Mesenchymal stem cell (in vitro differentiated cells and primary cell): ENCODE results near the gene TMX1.

Experiments
- DNase-seq: peaks from one replicate; pipeline ENCODE4 v3.0.0-alpha.2; 2013
- H2AFZ ChIP-seq: one replicate; pipeline ENCODE4 v1.6.1; 2013; ENCODE audit warnings: low read depth, mild to moderate bottlenecking, control low read depth, inconsistent platforms, low read length, moderate library complexity
- H2AK5ac ChIP-seq: 2 replicates; pipeline ENCODE4 v1.6.1; 2013; ENCODE audit warnings: low read length, moderate library complexity, mild to moderate bottlenecking, inconsistent platforms; ENCODE audit not compliant: severe bottlenecking
- H2BK120ac ChIP-seq: one replicate; pipeline ENCODE4 v1.6.1; 2013; ENCODE audit warnings: low read depth, mild to moderate bottlenecking, inconsistent platforms, low read length, moderate library complexity
- H2BK12ac ChIP-seq, 2 experiments: one replicate each; pipeline ENCODE4 v1.6.1; 2013; ENCODE audit warnings: inconsistent platforms in 2 of 2, low read length in 2 of 2, mild to moderate bottlenecking in 2 of 2, moderate library complexity in 2 of 2, control low read depth in 1 of 2
- H2BK15ac ChIP-seq: one replicate; pipeline ENCODE4 v1.6.1; 2013; ENCODE audit warnings: mild to moderate bottlenecking, low read depth, inconsistent platforms; ENCODE audit not compliant: poor library complexity, severe bottlenecking
- H2BK5ac ChIP-seq: 2 replicates; pipeline ENCODE4 v1.6.1; 2013; ENCODE audit warnings: low read depth, mild to moderate bottlenecking, low read length, control low read depth, inconsistent platforms; ENCODE audit not compliant: poor library complexity, severe bottlenecking
- H3K14ac ChIP-seq, 2 experiments: one replicate each; pipeline ENCODE4 v1.6.1; 2013; ENCODE audit warnings: inconsistent platforms in 2 of 2, low read length in 2 of 2, control low read depth in 1 of 2, mild to moderate bottlenecking in 1 of 2, moderate library complexity in 1 of 2
- H3K18ac ChIP-seq, 2 experiments: one replicate each; pipeline ENCODE4 v1.6.1; 2013; ENCODE audit warnings: inconsistent platforms in 2 of 2, low read length in 2 of 2, control low read depth in 1 of 2, low read depth in 1 of 2, mild to moderate bottlenecking in 1 of 2
- H3K23ac ChIP-seq, 2 experiments: one replicate each; pipeline ENCODE4 v1.6.1; 2013; ENCODE audit warnings: inconsistent platforms in 2 of 2, low read length in 2 of 2, mild to moderate bottlenecking in 2 of 2, moderate library complexity in 2 of 2, control low read depth in 1 of 2
- H3K27ac ChIP-seq: 2 replicates; pipeline ENCODE4 v1.5.1; 2013; ENCODE audit warnings: mild to moderate bottlenecking, moderate library complexity, low read length, control low read depth, inconsistent platforms; ENCODE audit not compliant: poor library complexity, severe bottlenecking
- H3K27me3 ChIP-seq, 2 experiments: 2 replicates each; pipeline versions ENCODE4 v1.6.1 to v1.7.0; 2013; ENCODE audit warnings: low read length in 2 of 2, mild to moderate bottlenecking in 2 of 2, moderate library complexity in 2 of 2, control low read depth in 1 of 2, inconsistent platforms in 1 of 2; ENCODE audit not compliant: control insufficient read depth in 1 of 2, insufficient read depth in 1 of 2
- H3K36me3 ChIP-seq, 2 experiments: 2 replicates each; pipeline versions ENCODE4 v1.6.1 to v1.7.0; 2013; ENCODE audit warnings: low read length in 2 of 2, control low read depth in 1 of 2, inconsistent platforms in 1 of 2, low read depth in 1 of 2, mild to moderate bottlenecking in 1 of 2; ENCODE audit not compliant: insufficient read depth in 2 of 2, control insufficient read depth in 1 of 2
- H3K4ac ChIP-seq, 2 experiments: one replicate each; pipeline ENCODE4 v1.6.1; 2013; ENCODE audit warnings: inconsistent platforms in 2 of 2, low read length in 2 of 2, mild to moderate bottlenecking in 2 of 2, moderate library complexity in 2 of 2, control low read depth in 1 of 2, low read depth in 1 of 2
- H3K4me1 ChIP-seq: 2 replicates; pipeline ENCODE4 v1.6.1; 2013; ENCODE audit warnings: low read depth, low read length, control low read depth; ENCODE audit not compliant: control insufficient read depth, insufficient read depth
- H3K4me2 ChIP-seq: 2 replicates; pipeline ENCODE4 v1.6.1; 2013; ENCODE audit warnings: low read length, mild to moderate bottlenecking, inconsistent platforms; ENCODE audit not compliant: poor library complexity, severe bottlenecking
- H3K4me3 ChIP-seq, 2 experiments: 2 replicates each; pipeline versions ENCODE4 v1.5.1 to v1.7.0; 2013; ENCODE audit warnings: low read length in 2 of 2, mild to moderate bottlenecking in 2 of 2, control low read depth in 1 of 2, low read depth in 1 of 2; ENCODE audit not compliant: insufficient read depth in 1 of 2
- H3K79me1 ChIP-seq: replicated peaks from 2 replicates; pipeline ENCODE4 v1.6.1; 2013; ENCODE audit warnings: mild to moderate bottlenecking, control low read depth, low read length, inconsistent platforms; ENCODE audit not compliant: poor library complexity, severe bottlenecking
- H3K9ac ChIP-seq: 2 replicates; pipeline ENCODE4 v1.7.0; 2013; ENCODE audit warnings: mild to moderate bottlenecking, low read length, moderate library complexity
- H3K9me3 ChIP-seq: 2 replicates; pipeline ENCODE4 v1.7.0; 2013; ENCODE audit warnings: mild to moderate bottlenecking, low read length; ENCODE audit not compliant: control insufficient read depth
- H4K8ac ChIP-seq: one replicate; pipeline ENCODE4 v1.6.1; 2013; ENCODE audit warnings: inconsistent platforms, mild to moderate bottlenecking, low read length, moderate library complexity
- H4K91ac ChIP-seq: one replicate; pipeline ENCODE4 v1.6.1; 2013; ENCODE audit warnings: mild to moderate bottlenecking, low read length, inconsistent platforms
- WGBS: methylation state at CpG from one replicate; pipeline ENCODE4 v1.1.7; 2013; ENCODE audit warnings: mixed read lengths; 5-methylcytosine and 5-hydroxymethylcytosine counted together

TMX1 gene

DNA sequence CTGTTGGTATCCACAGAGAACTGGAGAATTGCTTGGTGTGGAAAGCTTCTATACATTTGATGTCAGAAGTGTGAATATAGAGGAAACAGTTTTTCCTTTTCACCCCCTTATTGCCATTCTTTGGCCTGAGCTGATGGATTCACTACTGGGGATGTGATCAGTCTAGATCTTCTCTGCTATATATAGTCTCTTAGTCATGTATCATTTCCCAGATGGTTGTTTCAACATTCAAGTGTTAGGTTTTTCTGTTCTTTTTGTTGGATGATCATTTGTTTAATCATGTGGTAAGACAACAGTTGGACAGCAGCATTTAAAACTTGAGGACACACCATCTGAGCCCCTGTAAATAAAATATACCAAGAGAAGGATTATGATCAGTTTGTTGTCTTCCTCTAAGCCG is 29.6 kb downstream of the TMX1 start:
- H3K23ac ChIP-seq: no peak overlapping the region
- H3K4ac ChIP-seq: no peak overlapping the region
- H3K4me1 ChIP-seq: no peaks in the 10 kb centered on the region
- H4K8ac ChIP-seq: no peak overlapping the region
- H3K27ac ChIP-seq: no peak overlapping the region
- H3K9ac ChIP-seq: no peak overlapping the region
- DNase-seq: peak; percentile 63
- H2BK120ac ChIP-seq: no peak overlapping the region
- H3K79me1 ChIP-seq: no peaks in the 10 kb centered on the region
- no peak overlapping the region for H3K14ac ChIP-seq
- H3K4me2 ChIP-seq: no peak overlapping the region
- no peak overlapping the region for H4K91ac ChIP-seq
- H2BK15ac ChIP-seq: no peak overlapping the region
- no peak overlapping the region for H2BK5ac ChIP-seq
- H3K27me3 ChIP-seq: no peaks in the 10 kb centered on the region
- peaks cover 0 to 2% of the 10 kb centered on the region in 2 experiments for H3K36me3 ChIP-seq
- H2AK5ac ChIP-seq: no peak overlapping the region
- H3K9me3 ChIP-seq: no peaks in the 10 kb centered on the region
- H2BK12ac ChIP-seq: no peak overlapping the region
- H3K4me3 ChIP-seq: no peak overlapping the region
- no peak overlapping the region for H3K18ac ChIP-seq
- WGBS: no CpG with 5 or more reads among the region's 1 CpG
- no peak overlapping the region for H2AFZ ChIP-seq

DNA sequence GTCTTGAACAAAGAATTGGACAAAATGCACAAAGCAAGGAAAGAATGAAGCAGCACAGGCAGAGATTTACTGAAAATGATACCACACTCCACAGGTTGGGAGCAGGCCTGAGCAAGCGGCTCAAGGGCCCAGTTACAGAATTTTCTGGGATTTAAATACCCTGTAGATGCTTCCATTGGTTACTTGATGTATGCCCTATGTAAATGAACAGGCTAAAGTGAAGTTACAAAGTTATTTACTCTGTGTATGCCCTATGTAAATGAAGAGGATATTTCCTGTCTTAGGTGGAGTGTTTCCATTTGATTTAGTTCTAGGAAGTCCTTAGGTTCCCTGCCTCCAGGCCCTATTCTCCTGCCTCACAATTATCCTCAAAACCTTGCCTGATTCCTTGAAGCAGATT is 36.6 kb downstream of the TMX1 start:
- H3K9me3 ChIP-seq: no peaks in the 10 kb centered on the region
- no peak overlapping the region for H2BK5ac ChIP-seq
- H3K27ac ChIP-seq: no peak overlapping the region
- H3K4me2 ChIP-seq: no peak overlapping the region
- H4K8ac ChIP-seq: no peak overlapping the region
- H3K4me1 ChIP-seq: no peaks in the 10 kb centered on the region
- H2AK5ac ChIP-seq: no peak overlapping the region
- no peak for DNase-seq
- H3K4me3 ChIP-seq: no peak overlapping the region
- H3K4ac ChIP-seq: no peak overlapping the region
- no peaks in the 10 kb centered on the region for H3K27me3 ChIP-seq
- H2BK15ac ChIP-seq: no peak overlapping the region
- no peak overlapping the region for H2AFZ ChIP-seq
- no peak overlapping the region for H3K14ac ChIP-seq
- H3K36me3 ChIP-seq: no peaks in the 10 kb centered on the region
- H2BK12ac ChIP-seq: no peak overlapping the region
- no peak overlapping the region for H4K91ac ChIP-seq
- 100% methylated on average over 1 of the region's 1 CpG for WGBS
- no peak overlapping the region for H3K9ac ChIP-seq
- no peak overlapping the region for H3K23ac ChIP-seq
- H3K18ac ChIP-seq: no peak overlapping the region
- no peaks in the 10 kb centered on the region for H3K79me1 ChIP-seq
- no peak overlapping the region for H2BK120ac ChIP-seq

DNA sequence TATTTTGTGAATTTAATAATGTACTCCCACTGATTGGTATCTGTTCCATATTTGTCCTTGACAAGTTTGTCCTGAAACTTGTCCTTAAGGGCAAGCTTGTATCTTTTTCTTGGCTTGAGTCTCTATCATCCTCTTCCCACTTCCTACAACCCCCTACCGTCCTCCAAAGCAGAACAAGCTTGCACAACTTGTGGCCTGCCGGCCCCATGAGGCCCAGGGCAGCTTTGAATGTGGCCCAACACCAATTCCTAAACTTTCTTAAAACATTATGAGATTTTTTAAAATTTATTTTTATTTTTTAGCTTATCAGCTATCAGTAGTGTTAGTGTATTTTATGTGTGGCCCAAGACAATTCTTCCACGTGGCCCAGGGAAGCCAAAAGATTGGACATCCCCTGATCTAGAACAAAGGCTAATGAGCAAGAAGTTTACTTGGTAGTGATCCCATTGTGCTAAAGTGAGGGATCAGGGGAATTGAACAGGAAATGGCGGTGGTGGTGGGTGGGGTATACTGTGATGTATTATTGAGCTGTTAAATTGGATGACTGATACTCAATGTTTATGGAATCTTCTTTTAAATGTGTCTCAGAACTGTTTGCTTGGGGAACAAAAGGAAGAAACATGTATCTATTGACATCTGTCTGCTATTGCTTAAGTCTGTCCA is 37.8 kb downstream of the TMX1 start:
- Histone ChIP-seq H3K27me3 (no peaks in the 10 kb centered on the region), H3K4me3 (no peak overlapping the region), H3K36me3 (no peaks in the 10 kb centered on the region), H2BK120ac (no peak overlapping the region), H3K79me1 (no peaks in the 10 kb centered on the region), H4K8ac (no peak overlapping the region), H2BK12ac (no peak overlapping the region), H3K4ac (no peak overlapping the region), H3K23ac (no peak overlapping the region), H2AFZ (no peak overlapping the region), H3K4me2 (no peak overlapping the region), H3K27ac (no peak overlapping the region), H3K9me3 (no peaks in the 10 kb centered on the region), H4K91ac (no peak overlapping the region), H3K14ac (no peak overlapping the region), H3K4me1 (no peaks in the 10 kb centered on the region), H3K9ac (no peak overlapping the region), H2BK5ac (no peak overlapping the region), H2BK15ac (no peak overlapping the region), H3K18ac (no peak overlapping the region), H2AK5ac (no peak overlapping the region)
- 96% methylated on average over 3 of the region's 4 CpGs for WGBS
- no peak for DNase-seq

DNA sequence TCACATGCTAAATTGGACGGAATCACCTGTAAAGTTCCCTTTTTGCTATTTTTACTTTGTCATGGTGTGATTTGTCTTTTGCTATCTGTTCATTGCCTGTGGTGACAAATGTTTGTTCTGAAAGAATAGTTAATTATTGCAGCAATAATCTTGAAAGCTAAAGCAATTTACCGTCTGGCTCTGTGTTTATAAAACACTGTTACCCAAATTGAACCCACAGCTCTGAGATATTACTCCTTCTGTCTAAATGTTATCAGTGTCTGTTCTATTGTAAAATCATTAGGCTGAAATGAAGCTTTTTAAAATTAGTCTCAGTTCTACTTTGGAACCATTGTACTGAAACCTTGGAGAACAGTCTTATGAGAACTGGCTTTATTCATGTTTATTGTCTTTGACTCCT is 42.5 kb downstream of the TMX1 start:
- H3K14ac ChIP-seq: no peak overlapping the region
- H3K18ac ChIP-seq: no peak overlapping the region
- no peak overlapping the region for H2BK5ac ChIP-seq
- H3K9me3 ChIP-seq: no peaks in the 10 kb centered on the region
- no peak overlapping the region for H2BK15ac ChIP-seq
- no peak overlapping the region for H2BK120ac ChIP-seq
- no peak overlapping the region for H2AK5ac ChIP-seq
- no peak overlapping the region for H3K4me3 ChIP-seq
- H2BK12ac ChIP-seq: no peak overlapping the region
- no peak overlapping the region for H3K9ac ChIP-seq
- H4K8ac ChIP-seq: no peak overlapping the region
- H4K91ac ChIP-seq: no peak overlapping the region
- 86% methylated on average over 1 of the region's 2 CpGs for WGBS
- no peaks in the 10 kb centered on the region for H3K27me3 ChIP-seq
- H3K36me3 ChIP-seq: no peaks in the 10 kb centered on the region
- DNase-seq: no peak
- no peak overlapping the region for H3K4me2 ChIP-seq
- H3K23ac ChIP-seq: no peak overlapping the region
- H3K4me1 ChIP-seq: no peaks in the 10 kb centered on the region
- H3K27ac ChIP-seq: no peak overlapping the region
- H2AFZ ChIP-seq: no peak overlapping the region
- H3K4ac ChIP-seq: no peak overlapping the region
- H3K79me1 ChIP-seq: no peaks in the 10 kb centered on the region
